HG02884 (cell line): ENCODE measurements around the gene FEM1B.

Experiments
- ATAC-seq: cut with Tn5 transposase; IDR thresholded peaks from one replicate; pipeline ENCODE4 v1.9.1; 2021; ENCODE audit warnings: mild to moderate bottlenecking, moderate library complexity; ENCODE audit not compliant: unreplicated experiment

The FEM1B gene

DNA sequence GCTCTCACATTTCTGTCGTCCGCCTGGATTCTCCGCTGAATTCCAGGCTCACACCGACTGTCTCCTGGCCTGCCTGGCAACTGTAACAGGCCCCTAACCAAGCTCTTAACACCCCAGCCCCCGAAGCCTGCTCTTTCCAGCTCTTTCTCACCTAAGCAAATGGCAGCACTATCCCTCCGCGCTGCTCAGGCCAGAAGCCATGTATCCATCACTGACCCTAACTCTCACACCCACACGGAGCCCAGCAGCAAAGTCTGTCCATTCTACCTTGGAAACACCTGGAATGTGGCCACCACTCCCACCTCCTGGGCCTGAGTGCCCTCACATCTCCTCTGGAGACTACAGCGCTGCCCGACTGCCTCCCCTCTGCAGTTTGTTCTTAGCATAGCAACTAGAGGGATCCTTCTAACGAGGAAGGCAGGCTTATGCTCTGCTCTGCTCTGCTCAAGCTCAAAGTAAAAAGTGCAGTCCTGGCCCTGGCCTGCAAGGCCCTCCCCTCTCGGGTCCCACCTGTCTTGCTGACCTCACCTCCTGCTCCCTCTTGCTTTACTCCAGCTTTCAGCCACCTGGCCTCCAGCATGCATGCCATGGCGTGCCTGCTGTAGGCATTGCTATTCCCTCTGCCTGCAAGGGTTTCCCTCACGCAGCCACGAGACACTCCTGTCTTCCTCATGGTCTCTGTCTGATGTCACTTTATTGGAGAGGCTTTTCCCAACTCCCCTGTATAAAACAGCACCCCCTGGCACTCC lies 27.2 kb downstream of the FEM1B start:
- ATAC-seq = no peak

DNA sequence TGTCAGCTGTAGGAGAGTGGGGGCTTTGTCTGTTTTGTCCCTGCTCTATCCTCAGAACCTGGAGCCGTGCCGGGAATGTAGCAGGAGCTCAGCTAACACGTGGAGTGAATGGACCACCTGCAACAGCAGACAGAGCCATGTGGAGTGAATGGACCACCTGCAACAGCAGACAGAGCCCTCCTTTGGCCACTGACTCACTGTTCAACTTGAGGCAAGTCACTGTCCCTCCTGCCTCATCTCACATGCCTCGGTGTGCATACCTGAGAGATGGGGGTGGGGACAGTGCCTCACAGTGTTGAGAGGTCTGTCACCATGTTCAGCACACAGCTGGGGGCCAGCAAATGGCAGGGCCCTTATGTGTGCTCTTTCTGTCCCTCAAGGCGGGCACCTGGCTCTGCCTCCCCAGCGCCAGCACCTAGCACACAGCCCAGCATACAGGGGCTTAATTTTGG lies 27.9 kb downstream of the FEM1B start:
- no peak for ATAC-seq

DNA sequence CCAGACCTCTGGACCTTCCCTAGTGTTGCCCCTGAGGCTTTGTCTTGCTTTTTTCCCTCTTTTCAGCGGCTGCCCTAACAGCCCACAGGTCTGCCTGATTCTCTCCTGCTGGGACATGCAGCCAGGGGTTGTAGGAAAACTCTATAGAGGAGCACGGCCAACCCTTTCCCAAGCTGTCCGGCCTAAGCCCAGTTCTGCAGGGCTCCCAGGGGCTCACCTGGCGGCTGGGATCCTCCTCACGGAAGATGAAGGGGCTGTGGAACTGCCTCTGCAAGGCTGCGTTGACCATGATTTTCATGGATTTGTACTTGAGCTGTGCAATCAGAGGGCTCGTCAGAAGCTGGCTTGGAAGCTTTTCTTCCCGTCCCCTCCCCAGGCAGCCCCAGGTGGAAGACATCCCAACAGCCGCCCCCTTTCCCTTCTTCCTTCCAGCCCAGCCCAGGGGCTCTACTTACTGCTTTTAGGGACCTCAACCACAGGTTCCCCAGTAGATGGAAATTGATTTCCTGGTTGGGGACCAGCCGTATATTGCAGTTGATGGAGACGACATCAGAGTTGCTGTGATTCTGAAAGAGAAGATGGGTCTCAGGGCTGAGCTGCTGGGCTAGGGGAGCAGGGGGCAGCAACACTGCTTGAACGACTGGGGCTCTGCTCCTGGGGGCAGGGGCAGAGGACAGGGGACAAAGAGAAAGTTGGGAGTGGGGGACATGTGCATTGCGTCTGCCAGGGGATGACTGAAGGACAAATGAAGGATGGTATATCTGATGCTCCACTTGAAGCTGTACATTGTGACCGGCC lies 29.8 kb downstream of the FEM1B start:
- ATAC-seq = no peak

DNA sequence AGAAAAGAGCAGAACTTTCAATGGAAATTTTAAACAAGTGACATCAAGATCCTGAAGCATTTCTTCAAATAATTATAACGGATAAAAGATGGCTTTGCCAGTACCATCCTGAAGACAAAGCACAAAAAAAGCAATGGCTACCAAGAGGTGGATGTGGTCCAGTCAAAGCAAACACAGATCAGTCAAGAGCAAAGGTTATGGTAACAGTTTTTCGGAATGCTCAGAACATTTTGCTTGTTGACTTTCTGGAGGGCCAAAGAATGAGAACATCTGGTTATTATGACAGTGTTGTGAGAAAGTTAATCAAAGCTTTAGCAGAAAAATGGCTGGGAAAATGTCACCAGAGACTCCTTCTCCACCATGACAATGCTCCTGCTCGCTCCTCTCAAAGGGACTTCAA lies 31.5 kb downstream of the FEM1B start:
- ATAC-seq = no peak

GRCh38 chr15:68310178-68310803 lies 32.7 kb downstream of the FEM1B start:
- ATAC-seq = no peak

GRCh38 chr15:68310804-68311463 lies 33.4 kb downstream of the FEM1B start:
- no peak for ATAC-seq

- no peak for ATAC-seq
Observed at GRCh38 chr15:68311464-68311835, 33.9 kb downstream of the FEM1B start.

GRCh38 chr15:68311859-68312557 lies 34.5 kb downstream of the FEM1B start:
- ATAC-seq = no peak

- ATAC-seq = no peak
Observed at GRCh38 chr15:68312701-68313204, 35.2 kb downstream of the FEM1B start.

GRCh38 chr15:68313501-68314410 lies 36.2 kb downstream of the FEM1B start:
- no peak for ATAC-seq

GRCh38 chr15:68314563-68314962 lies 37.0 kb downstream of the FEM1B start:
- ATAC-seq = no peak

- no peak for ATAC-seq
Observed at GRCh38 chr15:68315035-68315434, 37.5 kb downstream of the FEM1B start.

DNA sequence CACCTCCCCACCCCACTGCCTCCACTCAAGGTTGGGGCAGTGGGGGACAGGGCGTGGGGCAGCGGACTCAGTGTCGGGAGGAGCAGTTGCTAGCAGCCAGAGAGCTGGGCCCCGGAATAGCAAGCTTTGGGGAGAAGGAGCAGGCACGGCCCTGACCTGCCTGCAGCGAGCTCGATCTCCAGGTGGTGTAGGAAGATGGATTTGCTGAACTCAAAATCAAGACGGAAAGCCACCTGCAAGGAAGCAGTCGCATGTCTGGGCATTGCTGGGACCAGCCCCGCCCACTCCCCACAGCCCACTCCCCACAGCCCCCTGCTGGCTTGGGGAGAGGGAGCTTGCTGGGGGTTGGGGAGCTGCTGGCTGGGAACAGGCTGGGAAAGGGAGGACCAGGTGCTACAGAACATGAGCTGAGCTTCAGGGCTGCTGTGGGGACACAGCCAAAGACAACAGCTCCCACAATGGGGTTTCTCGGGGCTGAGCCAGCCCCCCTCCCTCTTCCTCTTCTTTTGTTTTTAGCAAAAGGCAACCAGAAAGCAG lies 38.0 kb downstream of the FEM1B start:
- ATAC-seq = no peak

DNA sequence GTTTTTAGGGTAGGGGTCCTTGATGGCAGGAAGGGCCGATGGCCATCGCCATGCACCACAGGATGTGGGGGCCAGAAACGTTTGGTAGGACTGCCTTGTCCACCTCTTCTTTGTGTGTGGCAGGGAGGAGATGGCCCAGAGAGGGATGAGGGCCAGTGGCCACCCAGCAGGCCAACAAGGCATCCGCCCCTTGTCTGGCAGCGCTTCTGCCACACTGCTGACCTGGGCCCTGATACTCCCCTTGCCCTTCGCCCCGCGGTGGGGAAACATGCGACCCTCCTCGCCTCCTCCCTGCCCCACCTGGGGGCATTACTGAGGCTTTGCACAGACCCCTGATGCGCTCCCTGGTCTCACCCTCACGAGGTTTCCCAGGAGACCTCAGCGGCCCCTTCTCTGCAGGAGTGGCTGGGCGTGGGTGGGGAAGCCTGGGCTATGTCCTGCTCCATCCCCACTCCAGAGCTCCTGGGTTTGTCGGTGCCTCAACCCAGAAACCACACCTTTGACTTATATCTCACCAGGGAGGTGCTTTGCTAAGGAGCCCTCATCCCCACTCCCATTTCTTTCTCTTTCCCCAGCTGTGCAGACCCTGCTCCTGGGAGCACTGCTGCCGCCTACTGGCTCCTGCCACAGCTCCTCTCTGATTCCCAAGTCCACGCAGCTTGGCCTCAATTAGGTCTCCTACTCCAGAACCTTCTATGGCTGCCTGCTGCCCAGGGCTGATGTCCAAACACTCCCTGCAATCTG lies 38.7 kb downstream of the FEM1B start:
- ATAC-seq = no peak

DNA sequence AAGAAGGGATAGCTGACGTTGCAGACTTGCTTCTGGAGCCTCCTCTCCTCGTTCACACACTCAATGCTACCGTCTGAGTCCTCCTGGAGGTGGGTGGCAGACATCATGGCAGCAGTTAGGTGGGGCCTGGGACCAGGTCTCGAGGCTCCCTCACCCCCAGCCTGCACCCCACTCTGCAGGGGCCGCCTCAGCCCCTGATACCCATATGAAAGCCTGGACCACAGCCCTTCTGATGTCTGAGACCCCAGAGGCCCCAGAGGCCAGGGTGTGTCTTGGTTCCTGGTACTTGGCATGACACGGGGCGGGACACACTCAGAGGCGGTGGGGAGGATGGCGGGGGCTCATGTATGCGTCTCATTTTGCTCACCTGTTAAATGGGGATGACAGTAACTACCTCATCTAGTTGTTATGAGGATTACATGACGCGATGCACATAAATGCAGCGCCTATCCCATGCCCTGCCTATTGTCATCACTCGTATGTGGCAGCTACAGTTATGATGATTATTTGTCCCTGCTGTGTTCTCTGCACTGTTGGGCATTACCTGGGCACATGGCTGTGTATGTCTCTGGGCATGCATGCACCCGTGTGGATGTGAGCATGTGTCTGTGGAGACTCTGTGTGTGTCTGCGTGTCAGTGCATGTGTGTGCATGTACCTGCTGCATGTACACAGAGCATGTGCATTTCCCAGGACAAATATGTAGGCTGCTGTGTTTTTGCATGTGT lies 39.9 kb downstream of the FEM1B start:
- ATAC-seq = no peak

- ATAC-seq = no peak
Observed at GRCh38 chr15:68318008-68318835, 40.7 kb downstream of the FEM1B start.
